GDM1 (cell line): ENCODE data around the gene GSTA5.
A peak's percentile ranks its signal among the peaks of the same experiment; 100 is the strongest.
"Not testable (repeated sequence)": the region's sequence is repeated elsewhere in the genome, so short reads cannot be mapped to it uniquely, and the experiment has no call there.

ENCODE experiments used
- DNase-seq: peaks from one replicate; lab custom pipeline; 2025; lab: John Stamatoyannopoulos, UW

GSTA5 gene

GRCh38 chr6:52840763-52841585 lies at the start of gene GSTA5:
Gene GSTA5, minus strand, starts transcription at chr6:52840813.
- DNase-seq, result no peak

DNA sequence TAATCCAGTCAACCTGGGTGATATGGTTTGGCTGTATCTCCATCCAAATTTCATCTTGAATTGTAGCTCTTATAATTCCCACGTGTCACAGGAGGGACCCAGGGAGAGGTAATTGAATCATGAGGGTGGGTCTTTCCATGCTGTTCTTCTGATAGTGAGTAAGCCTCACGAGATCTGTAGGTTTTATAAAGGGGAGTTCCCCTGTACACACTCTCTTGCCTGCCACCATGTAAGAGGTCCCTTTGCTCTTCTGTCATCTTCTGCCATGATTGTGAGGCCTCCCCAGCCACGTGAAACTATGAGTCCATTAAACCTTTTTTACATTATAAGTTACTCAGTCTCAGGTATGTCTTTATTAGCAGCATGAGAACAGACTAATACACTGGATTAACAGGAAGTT lies 49.4 kb upstream of the GSTA5 start:
- no peak for DNase-seq

DNA sequence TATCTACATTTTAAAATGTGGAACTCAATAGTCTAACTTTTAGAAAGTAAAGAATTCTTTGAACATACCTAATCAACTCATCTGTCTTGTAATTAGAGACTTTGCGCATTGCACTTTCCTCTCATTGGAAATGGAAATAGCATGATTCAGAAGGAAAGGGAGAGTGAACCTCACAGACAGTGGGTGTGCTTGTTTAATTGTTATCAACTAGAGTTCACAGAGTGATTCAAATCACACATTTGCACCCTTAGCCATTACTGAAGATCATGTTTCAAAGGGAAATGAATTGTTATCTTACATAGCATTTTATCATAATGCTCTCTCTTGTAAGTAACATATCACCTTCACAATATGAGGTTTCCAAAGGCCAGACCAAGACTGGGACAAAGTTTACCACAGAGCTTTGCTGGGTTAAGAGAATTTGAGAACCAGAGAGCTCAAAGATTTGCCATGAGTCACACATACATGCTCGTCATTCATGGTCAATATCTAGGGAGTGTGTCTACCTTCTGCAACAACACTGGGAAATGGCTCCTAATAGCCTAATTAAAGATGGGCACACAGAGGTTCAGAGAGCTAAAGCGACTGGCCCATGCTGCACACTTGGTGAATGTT lies 47.4 kb upstream of the GSTA5 start:
- no peak for DNase-seq

DNA sequence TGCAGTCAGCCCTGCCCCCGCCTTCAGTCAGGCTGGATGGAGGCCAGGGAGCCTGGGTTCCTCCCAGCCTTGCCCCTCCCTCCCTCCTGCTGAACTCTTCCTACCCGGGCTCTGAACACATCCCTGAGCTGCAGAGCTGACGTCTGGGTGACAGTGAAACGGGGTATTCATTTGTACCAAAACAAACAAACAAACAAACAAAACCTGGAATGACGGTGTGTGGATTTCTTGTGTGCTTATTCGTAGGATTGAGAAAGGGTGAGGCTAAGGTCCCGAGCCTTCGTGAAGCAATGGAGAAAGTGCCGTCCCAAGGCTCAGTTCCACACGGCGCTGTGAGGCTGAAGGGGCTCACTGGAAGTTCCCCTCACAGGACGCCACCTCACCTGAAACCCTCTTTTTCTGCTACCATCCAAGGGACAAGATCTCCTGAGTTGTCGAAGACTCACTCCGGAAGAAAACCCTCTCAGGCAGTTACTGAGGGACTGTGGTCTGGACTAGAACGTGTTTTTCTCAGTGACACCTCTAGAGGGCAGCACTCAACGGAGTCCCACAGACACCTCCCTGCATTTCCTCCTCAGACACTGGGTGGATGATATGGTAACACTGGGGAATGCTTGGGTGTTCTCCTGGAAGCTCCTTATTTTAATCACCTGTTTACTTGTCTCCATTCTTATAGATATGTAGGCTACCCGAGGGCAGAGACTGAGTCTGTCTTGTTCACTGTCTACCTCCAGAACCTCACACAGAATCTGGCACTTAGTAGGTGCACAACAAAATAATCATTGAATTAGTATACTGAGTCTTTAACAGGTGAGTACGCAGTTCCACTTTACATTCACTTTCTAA lies 41.6 kb upstream of the GSTA5 start:
- peak; percentile 64 for DNase-seq

DNA sequence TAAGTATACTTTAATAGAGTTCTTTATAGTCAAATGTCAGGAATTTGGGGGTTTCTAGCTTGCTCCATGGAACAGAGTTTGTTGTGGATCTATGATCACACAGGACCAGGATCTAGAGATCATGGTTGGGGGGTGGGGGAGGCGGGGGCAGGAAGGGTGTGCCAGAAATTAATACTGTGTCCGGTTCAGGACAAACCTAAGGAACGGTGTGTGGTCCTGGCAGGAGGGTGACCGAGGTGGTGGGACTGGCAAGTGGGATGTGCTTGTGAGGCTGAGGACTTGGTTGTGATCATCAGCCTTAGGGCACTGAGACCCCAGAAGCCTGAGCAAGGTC lies 41.0 kb upstream of the GSTA5 start:
- DNase-seq, result no peak

DNA sequence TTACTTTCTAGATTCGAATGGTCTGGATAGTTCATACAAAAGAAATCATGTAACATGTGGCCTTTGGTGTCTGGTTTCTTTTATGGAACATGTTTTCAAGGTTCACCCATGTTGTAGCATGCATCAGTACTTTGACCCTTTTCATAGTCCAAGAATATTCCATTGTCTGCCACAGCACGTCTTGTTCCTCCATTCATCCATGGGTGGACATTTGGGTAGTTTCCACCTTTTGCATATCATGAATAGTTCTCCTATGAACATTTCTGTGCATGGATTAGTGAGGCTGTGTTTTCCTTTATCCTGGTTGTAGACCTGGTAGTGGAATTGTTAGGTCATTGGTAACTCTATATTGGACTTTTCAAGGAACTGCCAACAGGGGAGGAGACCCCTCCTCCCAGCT lies 37.2 kb upstream of the GSTA5 start:
- no peak for DNase-seq

GRCh38 chr6:52877168-52877567 lies 36.6 kb upstream of the GSTA5 start:
- no peak for DNase-seq

GRCh38 chr6:52876056-52876787 lies 35.6 kb upstream of the GSTA5 start:
- no peak for DNase-seq

DNA sequence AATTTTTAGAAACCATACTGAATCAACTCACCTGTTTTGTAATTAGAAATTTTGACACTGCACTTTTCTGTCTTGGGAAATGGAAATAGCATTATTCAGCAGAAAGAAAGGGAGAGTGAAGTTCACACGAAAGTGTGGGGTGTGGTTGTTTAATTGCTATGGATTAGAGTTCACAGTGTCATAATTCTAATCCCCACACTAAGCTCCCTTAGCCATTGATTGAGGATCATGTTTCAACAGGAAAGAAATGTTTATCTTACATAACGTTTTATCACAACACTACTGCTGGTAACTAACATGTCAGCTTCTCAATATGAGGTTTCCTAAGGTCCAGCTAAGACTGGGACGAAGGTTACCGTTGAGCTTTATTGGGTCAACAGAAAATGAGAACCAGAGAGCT lies 31.4 kb upstream of the GSTA5 start:
- no peak for DNase-seq

DNA sequence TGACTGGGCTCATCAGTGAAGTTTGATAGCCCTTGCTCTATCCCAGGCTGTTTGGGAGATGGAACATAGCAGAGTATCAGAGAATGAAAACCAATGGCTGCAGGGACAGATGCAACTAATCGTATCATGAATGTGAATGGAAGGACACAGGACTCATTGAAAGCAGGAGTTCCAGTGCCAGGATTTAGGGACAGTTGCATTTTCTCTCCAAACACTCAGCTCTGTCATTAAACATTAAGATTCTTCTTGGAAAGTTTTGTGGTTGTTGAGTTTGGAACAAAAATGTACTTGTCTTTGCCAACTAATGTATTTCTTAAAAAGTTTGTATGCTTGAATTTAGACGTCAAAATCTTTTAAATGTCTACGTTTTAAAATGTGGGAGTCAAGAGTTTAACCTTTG lies 31.0 kb upstream of the GSTA5 start:
- no peak for DNase-seq

DNA sequence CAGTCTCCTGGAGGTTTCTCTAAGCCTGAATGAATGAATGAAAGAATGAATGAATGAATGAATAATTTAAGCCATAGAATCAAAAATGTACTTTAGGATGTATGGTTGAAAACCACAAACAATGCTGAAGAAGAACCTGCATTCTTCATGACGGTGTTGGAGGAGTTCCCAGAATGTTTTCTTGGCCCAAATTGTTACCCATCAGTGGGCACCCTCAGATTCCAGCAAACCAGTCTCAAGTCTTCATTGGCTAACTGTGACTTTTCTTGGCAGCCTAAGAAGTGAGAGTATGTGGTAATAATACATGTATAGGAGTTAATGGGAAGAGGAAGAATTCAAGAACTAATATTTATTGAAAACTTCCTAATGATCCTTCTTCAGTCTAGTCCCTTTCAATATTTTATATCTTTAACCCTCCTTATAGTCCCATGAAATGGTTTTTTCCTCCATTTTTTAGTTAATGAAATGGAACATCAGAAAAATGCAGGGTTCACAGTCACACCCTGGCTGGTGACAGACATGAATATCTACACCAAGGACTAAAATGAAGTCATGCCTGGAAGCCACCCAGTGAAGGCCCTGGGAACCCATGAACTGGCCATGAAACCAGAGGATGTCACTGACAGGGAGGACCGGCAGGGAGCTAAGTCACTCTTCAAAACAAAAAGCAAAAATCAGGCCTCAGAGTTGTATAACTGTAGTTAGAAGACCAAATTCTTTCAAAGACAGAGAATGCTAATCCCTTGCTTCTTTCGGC lies 29.9 kb upstream of the GSTA5 start:
- not testable (repeated sequence) for DNase-seq

GRCh38 chr6:52868899-52869298 lies 28.3 kb upstream of the GSTA5 start:
- DNase-seq, result not testable (repeated sequence)

GRCh38 chr6:52868240-52868639 lies 27.6 kb upstream of the GSTA5 start:
- no peak for DNase-seq

DNA sequence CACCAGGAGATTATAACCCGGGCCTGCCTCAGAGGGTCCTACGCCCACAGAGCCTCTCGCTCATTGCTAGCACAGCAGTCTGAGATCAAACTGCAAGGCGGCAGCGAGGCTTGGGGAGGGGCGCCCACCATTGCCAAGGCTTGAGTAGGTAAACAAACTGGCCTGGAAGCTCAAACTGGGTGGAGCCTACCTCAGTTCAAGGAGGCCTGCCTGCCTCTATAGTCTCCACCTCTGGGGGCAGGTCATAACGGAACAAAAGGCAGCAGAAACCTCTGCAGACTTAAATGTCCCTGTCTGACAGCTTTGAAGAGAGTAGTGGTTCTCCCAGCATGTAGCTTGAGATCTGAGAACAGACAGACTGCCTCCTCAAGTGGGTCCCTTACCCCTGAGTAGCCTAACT lies 20.5 kb upstream of the GSTA5 start:
- DNase-seq, result not testable (repeated sequence)

- no peak for DNase-seq
These were observed 17.8 kb upstream of the GSTA5 start for GRCh38 chr6:52858416-52858815.

DNA sequence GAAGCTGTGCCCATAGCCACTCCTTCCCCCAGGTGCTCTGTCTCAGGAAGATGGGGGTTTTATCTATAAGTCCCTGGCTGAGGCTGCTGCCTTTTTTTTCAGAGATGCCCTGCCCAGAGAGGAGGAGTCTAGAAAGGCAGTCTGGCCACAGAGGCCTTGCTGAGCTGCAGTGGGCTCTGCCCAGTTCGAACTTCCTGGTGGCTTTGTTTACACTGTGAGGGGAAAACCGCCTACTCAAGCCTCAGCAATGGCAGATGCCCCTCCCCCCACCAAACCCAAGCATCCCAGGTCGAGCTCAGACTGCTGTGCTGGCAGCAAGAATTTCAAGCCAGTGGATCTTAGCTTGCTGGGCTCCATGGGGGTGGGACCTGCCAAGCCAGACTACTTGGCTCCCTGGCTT lies 15.5 kb upstream of the GSTA5 start:
- not testable (repeated sequence) for DNase-seq

GRCh38 chr6:52849137-52849536 lies 8.5 kb upstream of the GSTA5 start:
- DNase-seq, result no peak

DNA sequence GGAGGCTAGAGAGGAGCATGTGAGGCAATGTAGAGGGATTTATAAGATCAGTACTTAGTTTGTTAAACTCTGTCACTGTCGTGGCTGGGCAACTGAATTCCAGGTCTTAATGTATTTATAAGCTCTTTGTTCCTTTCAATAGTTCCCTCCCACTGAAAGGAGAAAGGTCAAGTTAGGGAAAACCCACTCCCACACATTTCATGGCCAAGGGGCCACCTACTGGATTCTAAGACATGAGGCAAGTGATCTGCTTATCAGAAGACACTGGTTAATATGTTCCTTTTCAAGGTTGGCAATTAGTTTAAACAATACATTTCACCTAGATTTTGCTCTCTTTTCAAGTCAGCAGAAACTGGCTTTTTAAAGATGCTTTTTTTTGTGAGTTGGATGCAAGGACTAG lies 5.4 kb upstream of the GSTA5 start:
- DNase-seq, result no peak

- DNase-seq, result no peak
These were observed 3.0 kb upstream of the GSTA5 start for GRCh38 chr6:52843605-52844004.

- DNase-seq, result peak; percentile 16
These were observed 1.2 kb downstream of the GSTA5 start for GRCh38 chr6:52839124-52840055.
